Progenitor cell of endocrine pancreas (in vitro differentiated cells): ENCODE measurements around the gene LINS1. TPM values are rescaled to one million over a fixed set of nuclear protein-coding genes. Genes with fewer than 3 reads are reported as not detected.

Experiments used
- DNase-seq: peaks from one replicate; pipeline ENCODE4 v3.0.0; 2021; ENCODE audit warnings: low spot score; ENCODE audit not compliant: unreplicated experiment
- H3K27ac Mint-ChIP-seq: 2 replicates; pipeline ENCODE4 v1.8.0; 2021; ENCODE audit warnings: mild to moderate bottlenecking, moderate library complexity, mixed read lengths
- H3K27me3 Mint-ChIP-seq: 2 replicates; pipeline ENCODE4 v1.8.0; 2021; ENCODE audit warnings: mixed read lengths
- H3K36me3 Mint-ChIP-seq: 2 replicates; pipeline ENCODE4 v1.8.0; 2022; ENCODE audit warnings: mixed read lengths; ENCODE audit not compliant: insufficient read depth
- H3K4me1 Mint-ChIP-seq: 2 replicates; pipeline ENCODE4 v1.8.0; 2021; ENCODE audit warnings: low read depth, mixed read lengths
- H3K4me3 Mint-ChIP-seq: 2 replicates; pipeline ENCODE4 v1.8.0; 2021; ENCODE audit warnings: low read depth, mild to moderate bottlenecking, moderate library complexity, mixed read lengths
- H3K9me3 Mint-ChIP-seq: 2 replicates; pipeline ENCODE4 v1.8.0; 2021; ENCODE audit warnings: low read depth, mixed read lengths
- total RNA-seq: library from RNA; stranded (reverse); gene quantifications from 2 replicates; pipeline ENCODE4 v1.2.1, GENCODE V29; 2021
- TF ChIP-seq, protein P1 (sequence below): fragments of 200-600 bp; sonication (generic); IDR thresholded peaks from one replicate; pipeline ENCODE4 v1.5.0; 2021; ENCODE audit warnings: antibody characterized with exemption, mild to moderate bottlenecking; ENCODE audit not compliant: unreplicated experiment

LINS1 gene
- total RNA-seq, 1 donor from 2014 or later = 17.7 TPM

DNA sequence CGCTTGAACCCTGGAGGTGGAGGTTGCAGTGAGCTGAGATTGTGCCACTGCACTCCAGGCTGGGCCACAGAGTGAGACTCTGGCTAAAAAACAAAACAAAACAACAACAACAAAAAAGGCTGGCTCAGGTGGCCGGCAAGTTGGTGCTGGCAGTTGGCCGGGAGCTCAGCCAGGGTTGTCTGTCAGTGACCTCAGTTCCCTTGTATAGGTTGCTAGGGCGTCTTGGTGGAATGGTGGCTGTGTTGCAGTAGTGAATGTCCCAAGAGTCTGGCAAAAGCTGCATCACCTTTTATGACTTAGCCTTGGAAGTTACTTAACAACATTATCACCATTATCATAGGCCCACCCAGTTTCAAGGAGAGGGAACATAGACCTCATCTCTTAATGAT lies 41.0 kb upstream of the LINS1 start:
- TF ChIP-seq, protein P1, sequence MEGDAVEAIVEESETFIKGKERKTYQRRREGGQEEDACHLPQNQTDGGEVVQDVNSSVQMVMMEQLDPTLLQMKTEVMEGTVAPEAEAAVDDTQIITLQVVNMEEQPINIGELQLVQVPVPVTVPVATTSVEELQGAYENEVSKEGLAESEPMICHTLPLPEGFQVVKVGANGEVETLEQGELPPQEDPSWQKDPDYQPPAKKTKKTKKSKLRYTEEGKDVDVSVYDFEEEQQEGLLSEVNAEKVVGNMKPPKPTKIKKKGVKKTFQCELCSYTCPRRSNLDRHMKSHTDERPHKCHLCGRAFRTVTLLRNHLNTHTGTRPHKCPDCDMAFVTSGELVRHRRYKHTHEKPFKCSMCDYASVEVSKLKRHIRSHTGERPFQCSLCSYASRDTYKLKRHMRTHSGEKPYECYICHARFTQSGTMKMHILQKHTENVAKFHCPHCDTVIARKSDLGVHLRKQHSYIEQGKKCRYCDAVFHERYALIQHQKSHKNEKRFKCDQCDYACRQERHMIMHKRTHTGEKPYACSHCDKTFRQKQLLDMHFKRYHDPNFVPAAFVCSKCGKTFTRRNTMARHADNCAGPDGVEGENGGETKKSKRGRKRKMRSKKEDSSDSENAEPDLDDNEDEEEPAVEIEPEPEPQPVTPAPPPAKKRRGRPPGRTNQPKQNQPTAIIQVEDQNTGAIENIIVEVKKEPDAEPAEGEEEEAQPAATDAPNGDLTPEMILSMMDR = no peak
- H3K4me3 Mint-ChIP-seq = no peak overlapping the region
- H3K4me1 Mint-ChIP-seq = no peaks in the 10 kb centered on the region
- no peaks in the 10 kb centered on the region for H3K9me3 Mint-ChIP-seq
- H3K27me3 Mint-ChIP-seq = no peaks in the 10 kb centered on the region
- H3K27ac Mint-ChIP-seq = no peak overlapping the region
- peaks cover 3% of the 10 kb centered on the region for H3K36me3 Mint-ChIP-seq
- DNase-seq = no peak

DNA sequence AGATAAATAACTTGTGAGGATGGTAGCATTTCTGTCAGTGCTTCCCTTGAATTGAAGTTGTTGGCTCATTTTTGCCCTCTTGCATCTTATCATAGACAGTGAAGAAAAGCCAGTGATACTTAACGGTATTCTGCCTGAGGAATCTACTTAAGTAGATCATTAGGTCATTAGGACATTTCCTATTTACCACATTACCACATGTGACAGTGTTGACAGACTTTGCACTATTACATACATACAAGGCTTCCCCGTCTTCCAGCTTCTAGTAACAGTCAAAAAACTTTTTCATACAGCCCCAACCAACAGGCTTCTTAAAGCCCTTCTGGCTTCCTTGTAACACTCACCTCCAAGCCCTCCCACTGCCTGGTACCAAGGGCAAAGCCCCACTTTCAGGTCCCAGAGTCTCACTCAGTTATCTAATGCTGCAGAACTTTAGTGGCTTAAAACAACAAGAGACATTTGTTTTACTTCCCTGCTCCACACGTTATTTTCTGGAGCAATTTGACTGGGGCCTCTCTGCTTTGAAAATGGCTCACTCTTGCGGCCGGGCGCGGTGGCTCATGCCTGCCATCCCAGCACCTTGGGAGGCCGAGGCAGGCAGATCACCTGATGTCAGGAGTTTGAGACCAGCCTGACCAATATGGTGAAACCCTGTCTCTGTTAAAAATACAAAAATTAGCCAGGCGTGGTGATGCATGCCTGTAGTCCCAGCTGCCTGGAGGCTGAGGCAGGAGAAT lies 40.4 kb upstream of the LINS1 start:
- Mint-ChIP-seq H3K27ac (no peak overlapping the region), H3K36me3 (peaks cover 3% of the 10 kb centered on the region), H3K9me3 (no peaks in the 10 kb centered on the region), H3K27me3 (no peaks in the 10 kb centered on the region), H3K4me1 (no peaks in the 10 kb centered on the region), H3K4me3 (no peak overlapping the region)
- TF ChIP-seq, protein P1 = no peak
- DNase-seq = no peak

DNA sequence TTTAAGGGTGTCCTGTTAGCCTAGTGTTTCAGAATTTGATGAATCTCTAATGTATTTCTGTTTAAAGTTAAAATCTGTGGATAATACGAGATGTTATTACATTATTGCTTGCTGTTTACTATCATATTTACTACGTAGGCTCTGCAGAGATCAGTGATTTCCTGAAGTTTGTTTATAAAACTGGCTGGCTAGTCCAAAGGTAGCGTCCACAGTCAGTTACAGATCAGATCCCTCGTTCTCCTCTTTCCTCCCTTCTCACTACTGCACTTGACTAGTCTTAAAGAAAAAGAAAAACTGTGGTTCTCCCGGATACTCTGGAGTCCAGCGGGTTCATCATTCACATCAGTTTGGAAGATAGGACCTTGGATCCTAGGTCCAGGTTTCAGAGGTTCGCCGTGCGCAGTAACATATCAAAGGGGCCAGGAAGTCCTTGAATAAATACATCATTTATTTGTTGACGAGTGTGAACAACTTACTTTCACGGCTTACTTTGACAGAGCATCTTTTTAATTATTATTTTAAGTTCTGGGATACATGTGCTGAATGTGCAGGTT lies 36.3 kb upstream of the LINS1 start:
- Mint-ChIP-seq H3K4me1 (peaks cover 4% of the 10 kb centered on the region), H3K4me3 (no peak overlapping the region), H3K9me3 (no peaks in the 10 kb centered on the region), H3K36me3 (peaks cover 5% of the 10 kb centered on the region), H3K27ac (no peak overlapping the region), H3K27me3 (no peaks in the 10 kb centered on the region)
- TF ChIP-seq, protein P1 = no peak
- DNase-seq = no peak

DNA sequence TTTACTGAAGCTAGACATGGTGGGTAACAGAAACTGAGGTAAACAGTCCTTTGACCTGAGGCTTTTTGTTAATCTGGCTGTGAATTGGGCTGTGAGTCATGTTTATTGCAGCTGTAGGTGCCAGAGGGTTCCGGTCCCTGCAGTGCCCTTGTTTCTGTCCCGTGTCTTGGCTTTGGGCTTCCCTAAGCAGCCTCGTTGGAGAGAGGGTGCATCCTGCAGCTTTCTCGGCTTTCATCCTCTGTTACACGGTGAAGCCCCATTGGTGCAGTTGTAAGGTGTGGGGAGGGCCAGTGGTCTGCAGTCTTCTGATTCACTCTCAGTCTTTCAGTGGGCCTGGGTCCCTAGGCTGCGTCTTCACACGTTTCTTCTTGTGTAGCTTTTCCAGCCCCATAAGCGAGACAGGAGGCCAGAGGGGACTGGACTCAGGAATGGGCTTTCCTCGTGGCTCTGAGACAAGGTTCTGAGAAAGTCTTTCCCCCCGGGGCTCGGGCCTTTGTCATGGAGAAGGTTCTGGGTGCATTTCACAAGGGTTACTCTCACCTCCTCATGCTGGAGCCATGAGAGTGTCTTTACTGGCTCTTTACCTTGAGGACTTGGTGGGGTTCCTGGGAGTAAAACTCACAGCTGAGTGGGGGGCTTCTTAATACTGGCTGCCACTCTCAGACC lies 33.6 kb upstream of the LINS1 start:
- peaks cover 5% of the 10 kb centered on the region for H3K36me3 Mint-ChIP-seq
- TF ChIP-seq, protein P1 = no peak
- H3K27ac Mint-ChIP-seq = no peak overlapping the region
- DNase-seq = no peak
- H3K4me3 Mint-ChIP-seq = no peak overlapping the region
- no peaks in the 10 kb centered on the region for H3K27me3 Mint-ChIP-seq
- H3K9me3 Mint-ChIP-seq = no peaks in the 10 kb centered on the region
- H3K4me1 Mint-ChIP-seq = peaks cover 4% of the 10 kb centered on the region

DNA sequence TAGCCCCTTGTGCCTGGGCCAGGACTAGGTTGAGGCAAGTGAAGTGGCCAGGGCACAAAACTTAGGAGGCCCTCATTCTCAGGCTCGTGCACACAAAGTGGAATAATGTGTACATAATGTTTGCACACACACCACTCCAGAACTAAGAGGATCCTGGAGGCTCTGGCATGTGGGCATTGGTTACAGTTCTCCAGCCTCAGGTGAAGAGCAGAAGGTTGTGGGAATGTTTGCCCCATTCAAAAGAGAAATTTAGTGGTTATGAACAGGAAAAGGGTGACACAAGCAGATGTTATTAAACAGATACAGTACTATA lies 31.7 kb upstream of the LINS1 start:
- H3K36me3 Mint-ChIP-seq = peaks cover 13% of the 10 kb centered on the region
- H3K27ac Mint-ChIP-seq = no peak overlapping the region
- peaks cover 4% of the 10 kb centered on the region for H3K4me1 Mint-ChIP-seq
- H3K4me3 Mint-ChIP-seq = no peak overlapping the region
- DNase-seq = no peak
- no peaks in the 10 kb centered on the region for H3K9me3 Mint-ChIP-seq
- TF ChIP-seq, protein P1 = no peak
- H3K27me3 Mint-ChIP-seq = no peaks in the 10 kb centered on the region
